Measurements from ENCODE around the gene VGLL3.

DNA sequence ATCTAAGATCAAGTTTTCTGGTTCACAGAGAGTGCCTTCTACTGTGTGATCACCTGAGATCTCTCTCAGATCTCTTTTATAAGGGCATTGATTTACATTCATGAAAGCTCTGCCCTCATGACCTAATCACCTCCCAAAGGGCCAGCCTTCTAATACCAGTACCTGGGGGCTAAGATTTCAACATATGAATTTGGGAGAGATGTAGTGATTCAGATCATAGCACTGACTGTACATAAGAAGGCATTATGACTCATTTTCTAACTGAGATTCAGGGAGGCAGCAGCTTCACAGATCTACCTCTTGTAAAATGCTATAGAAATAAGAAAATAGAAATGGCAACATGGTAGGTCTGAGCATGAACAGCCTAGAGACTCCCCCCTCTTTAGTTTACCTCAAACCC, 39.6 kb downstream of the VGLL3 start:
- no peak for TF ChIP-seq POLR2A (IDR thresholded peaks at IDR 0.05; ENCODE audit: low read length)
- no peak for TF ChIP-seq GATA1 (IDR thresholded peaks at IDR 0.05; ENCODE audit: low read depth, low read length)
